HG03139 (cell line): ENCODE data around the gene TMEM163.
"Not testable (repeated sequence)": the region's sequence is repeated elsewhere in the genome, so short reads cannot be mapped to it uniquely, and the experiment has no call there.

Experiments used
- ATAC-seq: cut with Tn5 transposase; IDR thresholded peaks from one replicate; pipeline ENCODE4 v1.9.1; 2021; ENCODE audit not compliant: unreplicated experiment

Gene TMEM163

DNA sequence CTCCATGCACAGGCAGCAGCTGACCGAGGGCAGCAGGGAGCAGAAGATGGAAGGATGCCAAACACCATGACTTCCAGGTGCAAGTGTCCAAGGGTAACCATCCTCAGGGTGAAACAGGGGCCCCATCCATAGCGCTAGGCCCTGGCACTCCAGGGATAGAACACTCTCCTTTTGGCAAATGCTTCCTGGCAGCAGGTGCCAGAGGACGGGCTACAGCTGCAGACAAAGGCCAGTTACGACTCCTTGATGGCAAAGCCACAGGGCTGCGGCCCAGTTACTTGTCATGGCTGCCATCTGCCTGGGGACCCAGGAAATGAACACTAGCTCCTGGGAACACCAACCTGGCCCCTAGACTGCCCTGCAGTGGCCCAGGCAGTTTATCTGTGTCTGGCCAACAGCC lies 178.8 kb downstream of the TMEM163 start:
- no peak for ATAC-seq

DNA sequence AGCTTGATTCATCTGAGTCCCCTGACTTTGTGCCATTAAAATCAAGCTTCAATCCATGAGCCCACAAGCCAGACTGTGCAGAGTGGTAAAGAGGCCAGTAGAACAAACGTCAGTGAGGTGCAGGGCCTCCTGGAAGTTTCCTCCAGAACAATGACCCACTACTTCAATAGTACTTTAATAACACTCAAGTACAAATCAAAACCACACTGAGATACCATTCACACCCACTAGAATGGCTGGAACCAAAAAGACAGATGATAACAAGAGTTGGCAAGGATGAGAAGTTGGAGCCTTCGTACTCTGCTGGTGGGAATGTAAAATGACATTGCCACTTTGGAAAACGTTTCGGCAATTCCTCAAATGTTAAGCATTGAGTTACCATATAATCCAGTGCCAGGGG lies 181.1 kb downstream of the TMEM163 start:
- ATAC-seq = no peak

DNA sequence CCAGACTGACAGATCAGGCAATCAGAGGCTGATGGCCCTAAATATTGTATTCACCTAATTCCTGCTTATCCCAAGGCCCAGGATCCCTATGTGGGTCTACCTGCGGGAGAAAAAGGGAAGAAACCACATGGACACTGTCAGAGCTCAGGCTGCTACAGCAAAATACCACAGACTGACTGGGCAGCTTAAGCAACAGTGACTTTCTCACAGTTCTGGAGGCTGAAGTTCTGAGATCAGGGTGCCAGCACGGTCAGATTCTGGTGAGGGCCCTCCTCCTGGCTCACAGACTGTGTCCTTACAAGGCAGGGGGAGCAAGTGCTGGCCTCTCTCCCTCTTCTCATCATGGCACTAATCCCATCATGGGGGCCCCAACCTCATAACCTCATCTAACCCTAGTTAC lies 181.7 kb downstream of the TMEM163 start:
- no peak for ATAC-seq

DNA sequence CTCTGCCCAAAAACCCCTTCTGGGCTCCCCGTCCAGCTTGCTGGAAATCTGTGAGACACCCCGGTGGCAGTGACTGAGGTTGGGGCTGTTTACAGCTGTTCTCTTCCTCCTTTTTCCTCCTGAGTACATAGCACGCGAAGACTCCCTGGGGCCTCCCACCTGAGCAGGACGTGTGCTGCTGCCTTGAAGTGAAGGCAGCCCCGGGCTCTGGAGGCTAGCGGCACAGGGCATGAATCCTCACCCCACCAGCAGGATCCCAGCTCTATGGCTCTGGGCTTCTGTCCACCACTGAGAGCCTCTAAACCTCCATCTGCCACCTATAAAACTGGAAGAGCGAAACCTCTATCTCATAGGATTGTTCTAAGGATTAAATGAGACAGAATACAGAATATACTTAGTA lies 182.5 kb downstream of the TMEM163 start:
- ATAC-seq = no peak

DNA sequence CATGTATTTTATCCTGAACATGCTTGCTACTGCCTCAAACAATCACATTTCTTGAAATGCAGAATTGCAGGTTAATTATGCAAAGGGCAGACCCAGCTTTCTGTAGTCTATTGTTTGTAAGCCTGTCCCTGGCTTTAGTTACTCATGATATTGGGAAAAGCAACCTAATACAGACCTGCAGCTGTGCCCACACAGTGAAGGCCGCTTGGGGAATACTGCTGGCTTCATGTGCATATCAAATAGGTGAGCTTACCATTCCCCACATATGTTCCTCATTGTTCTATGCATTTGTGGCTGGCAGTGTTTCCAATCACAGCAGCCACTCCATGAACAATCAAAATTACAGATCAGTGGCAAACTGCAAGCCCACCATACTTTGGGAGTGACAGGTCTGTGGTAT lies 186.3 kb downstream of the TMEM163 start:
- ATAC-seq = no peak

DNA sequence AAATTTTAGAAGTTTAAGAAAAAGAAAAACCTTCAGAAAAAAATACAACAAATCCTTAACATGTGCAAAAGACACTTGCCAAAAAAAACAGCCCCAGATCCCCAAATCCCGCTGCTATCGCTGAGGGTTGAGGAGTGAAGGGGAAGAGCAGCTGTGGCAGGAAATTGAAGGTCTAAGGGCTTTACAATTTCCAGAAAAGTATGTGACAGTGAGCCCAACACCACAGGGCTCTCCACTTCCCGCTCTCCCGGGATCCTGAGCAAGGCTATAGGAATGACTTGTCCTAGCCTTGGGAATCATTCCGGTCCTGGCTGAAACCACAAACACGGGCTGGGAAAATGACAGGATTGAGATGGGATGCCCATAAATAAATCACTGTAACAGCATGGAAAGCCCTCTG lies 191.4 kb downstream of the TMEM163 start:
- no peak for ATAC-seq

DNA sequence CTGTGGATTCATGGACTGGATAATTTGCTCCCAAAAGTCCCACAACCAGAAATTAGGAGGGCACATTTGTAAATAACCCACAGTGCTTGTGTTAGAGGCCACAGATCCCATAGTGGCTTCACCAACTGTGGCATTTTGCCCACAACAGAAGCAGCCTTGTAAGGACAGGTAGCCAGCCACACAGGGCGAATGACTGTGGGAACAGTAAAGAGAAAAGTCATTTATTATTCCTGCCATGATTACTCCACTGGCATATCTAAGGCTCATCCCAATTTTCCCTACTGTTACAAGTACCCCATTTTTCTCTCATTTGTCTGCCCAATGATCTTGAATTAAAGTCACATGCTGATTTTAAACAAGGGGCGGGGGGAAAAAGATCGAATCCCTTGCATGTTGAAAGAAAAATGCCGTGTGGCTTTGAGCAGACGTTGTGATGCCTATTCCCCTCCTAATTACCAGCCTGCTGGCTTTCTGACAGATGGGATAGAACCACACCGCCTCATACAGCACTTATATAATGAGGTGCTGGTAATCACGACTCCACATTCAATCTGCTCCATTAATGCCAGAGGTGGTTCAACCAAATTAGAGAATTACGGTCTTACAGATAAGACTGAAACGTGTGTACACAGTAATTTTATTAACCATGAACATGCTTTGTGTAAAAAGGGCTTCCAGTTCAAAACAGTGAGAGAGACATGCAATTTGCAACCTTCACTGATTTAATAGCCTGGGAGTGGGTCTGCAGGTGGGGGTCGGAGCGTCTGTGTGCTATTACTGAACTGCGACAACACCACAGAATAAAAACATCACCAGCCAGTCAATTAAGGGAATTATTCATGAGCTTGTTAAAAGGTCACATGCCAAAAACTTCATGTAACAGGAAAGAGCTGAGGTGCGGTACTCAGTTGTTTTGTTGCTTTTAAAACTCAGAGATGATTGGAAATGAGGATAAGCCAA lies 196.0 kb downstream of the TMEM163 start:
- no peak for ATAC-seq

DNA sequence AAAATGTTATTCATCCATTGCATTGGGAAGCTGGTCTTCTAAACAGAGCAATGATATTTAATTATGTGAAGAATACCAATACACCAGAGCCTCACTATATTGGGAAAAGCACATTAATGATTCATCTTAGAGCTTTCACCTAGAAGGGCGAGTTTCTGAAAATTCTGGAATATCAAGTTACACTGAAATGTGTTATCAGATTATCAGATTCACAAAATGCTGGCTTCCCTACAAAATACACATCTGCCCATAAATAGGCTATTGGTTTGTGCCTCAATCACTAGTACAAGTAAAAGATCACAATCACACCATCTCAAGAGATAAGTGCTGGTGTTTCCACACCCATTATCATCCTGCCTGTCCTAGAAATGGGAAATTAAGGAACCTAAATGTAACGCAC lies 200.7 kb downstream of the TMEM163 start:
- ATAC-seq = no peak

DNA sequence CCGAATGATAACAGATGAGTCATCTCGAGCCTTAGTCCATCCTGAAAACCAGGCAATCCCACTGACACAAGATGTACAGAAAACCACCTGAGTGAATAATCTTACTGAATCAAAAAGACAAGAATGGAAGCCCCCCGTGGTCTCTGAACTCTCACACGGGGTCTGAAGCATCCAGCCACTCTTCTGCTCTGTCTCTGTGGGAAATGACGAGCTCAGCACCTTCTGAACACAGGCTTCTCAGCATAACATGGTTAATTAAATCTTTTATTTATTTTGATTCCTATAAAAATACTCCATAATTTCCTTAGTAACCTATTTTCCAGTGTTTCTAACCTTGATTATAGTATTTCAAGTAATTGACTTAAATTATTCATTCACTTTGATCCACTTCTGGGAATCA lies 203.7 kb downstream of the TMEM163 start:
- no peak for ATAC-seq

DNA sequence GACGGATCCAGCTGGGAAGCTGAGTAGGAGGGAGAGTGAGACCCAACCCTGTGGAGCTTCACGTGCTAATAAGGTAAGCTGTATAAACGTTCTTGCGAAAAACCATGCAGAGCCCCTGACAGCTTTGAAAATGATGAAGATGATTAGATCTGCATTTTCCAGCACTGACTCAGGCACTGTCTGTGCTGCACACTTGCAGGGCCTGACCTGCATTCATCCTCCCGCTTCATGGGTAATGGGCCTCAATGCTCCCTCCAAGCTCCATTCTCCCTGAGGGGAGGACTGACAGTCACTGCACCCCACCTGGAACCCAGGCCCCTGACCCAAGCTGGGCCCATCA lies 205.4 kb downstream of the TMEM163 start:
- ATAC-seq = no peak

DNA sequence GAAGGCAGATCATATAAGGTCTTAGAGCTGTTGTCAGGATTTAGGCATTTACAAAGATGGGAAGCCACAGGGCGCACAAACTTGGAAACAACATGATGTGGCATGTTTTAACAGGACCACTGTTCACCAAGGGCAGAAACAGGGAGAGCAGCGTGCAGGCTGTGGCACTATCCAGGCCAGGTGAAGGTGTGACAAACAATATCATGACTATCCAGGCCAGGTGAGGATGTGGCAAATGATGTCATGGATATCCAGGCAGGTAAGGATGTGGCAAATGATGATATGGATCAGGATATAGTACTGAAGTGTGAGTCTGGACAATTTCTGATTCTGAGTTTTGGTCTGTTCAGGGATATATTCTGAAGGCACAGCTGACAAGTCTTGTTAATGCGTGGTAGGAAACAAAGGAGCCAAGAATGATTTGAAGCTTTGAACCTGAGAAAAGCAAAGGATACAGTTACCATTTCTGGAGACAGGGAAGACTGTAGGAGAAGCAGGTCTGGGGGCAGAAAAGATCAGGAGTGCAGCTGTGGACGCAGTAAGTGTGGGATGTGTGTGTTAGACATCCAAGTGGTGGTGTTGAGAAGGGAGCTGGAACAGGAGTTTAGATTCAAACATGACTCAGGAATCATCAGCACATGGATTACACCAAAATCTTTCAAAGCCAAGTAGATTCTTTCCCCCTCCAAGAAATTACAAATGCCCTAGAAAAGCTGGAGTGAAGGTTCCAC lies 205.9 kb downstream of the TMEM163 start:
- no peak for ATAC-seq

DNA sequence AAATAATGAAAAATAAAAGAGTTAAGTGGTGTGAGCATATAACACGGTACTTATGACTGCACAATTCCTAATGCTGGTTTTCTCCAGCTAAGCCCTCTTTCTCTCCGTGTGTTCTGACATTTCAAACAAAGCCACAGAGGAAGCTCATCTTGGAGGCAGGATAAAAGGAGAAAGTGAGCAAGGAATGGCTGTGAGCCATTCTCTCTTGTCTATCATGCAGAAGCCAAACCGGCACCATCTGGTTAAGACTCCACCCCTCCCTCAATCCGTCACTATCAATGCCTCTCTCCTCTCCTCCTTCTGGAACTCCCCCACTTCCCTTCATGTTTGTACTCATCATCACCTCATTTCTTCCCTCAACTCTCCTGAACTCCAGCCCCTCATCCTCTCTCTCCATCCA lies 210.4 kb downstream of the TMEM163 start:
- ATAC-seq = no peak

DNA sequence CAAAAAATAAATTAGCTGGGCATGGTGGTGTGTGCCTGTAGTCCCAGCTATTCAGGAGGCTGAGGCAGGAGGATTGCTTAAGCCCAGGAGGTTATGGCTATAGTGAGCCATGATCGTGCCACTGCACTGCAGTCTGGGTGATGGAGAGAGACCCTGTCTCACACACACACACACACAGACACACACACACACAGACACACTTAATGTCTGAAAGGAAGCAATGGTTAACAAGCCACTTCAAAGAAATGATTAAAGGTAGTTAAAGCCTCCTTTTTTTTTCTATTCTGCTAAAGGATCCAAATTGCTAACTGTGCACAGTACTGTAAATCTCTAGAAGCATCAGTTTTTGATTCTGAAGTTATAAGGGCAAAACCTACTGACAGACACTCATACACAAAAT lies 211.1 kb downstream of the TMEM163 start:
- no peak for ATAC-seq

DNA sequence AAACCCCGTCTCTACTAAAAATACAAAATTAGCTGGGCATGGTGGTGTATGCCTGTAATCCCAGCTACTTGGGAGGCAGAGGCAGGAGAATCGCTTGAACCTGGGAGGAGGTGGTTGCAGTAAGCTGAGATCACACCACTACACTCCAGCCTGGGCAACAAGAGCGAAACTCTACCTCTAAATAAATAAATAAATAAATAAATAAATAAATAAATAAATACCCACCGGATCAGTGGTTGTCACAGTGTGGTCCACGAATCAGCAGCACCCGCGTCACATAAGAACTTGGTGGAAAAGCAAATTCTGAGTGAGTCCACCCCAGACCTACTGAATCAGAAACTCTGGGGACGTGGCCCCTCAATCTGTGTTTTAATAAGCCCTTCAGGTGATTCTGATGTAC lies 211.6 kb downstream of the TMEM163 start:
- ATAC-seq = not testable (repeated sequence)

DNA sequence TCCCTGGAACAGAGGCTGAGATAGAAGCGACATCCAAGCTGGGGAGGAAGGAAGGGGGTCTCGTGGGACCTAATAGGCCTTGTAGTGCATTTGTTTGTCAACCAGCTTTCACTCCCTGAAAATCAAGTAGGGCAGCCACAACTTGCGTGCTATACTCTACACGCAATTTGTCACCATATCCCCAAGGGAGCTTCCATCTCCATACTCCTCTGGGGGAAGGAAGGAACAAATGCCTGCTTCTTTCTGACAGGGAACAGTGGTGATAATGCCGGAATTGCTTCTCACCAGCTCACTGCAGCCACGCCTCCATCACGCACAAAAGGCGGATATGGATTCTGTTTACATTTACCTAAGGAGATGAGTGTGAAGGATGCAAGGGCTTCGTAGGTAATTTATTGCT lies 213.4 kb downstream of the TMEM163 start:
- ATAC-seq = no peak

DNA sequence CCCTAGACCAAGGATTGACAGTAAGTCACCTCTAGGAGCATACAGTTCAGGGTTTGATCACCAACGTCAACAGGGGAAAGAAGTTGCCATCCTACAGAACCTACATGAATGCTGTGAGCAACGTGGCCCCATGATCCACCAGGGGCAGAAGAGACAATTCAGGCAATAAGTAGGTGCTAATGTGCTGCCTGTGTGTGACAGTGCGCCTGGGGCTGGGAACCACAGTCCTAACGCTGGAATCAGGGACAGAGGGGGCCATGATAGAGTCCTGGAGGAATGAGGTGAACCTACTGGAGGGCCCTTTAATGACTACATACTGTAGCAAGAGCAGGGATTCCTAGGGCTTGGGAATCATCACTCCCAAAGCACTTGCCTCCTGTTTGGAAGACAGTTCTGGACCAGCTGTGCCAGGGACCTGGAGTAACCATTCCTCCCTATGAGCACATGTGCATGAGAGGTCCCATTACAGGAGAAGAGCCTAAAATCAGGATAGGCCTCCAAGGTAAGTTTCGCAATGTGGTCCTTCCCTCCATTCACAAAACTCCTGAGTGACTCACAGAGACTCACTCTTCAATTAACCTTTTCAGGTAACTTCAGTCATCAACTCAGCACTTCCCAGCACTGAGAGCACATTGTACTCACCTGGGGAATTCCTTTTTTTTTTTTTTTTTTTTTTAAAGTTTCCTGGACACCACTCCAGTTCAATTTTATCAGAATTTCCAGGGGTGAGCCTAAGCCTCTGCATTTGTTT lies 214.0 kb downstream of the TMEM163 start:
- no peak for ATAC-seq

DNA sequence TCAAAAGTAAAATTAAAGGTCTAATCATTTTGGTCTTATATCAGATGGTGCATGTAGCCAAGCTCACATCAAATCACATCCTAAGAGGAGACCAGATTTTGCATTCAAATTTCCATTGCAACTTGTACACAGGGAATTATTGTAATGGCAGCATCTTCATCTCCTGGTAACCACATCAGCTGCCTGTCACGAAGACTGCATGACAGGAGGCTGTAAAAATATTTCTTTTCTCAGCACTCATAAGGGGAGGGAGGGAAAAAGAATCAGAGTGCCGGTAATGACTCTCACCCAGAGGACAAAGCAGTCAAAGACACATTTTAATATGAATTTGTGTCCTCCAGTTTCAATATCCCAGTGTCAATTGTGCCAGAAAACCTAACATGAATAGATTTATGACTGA lies 216.7 kb downstream of the TMEM163 start:
- ATAC-seq = no peak

DNA sequence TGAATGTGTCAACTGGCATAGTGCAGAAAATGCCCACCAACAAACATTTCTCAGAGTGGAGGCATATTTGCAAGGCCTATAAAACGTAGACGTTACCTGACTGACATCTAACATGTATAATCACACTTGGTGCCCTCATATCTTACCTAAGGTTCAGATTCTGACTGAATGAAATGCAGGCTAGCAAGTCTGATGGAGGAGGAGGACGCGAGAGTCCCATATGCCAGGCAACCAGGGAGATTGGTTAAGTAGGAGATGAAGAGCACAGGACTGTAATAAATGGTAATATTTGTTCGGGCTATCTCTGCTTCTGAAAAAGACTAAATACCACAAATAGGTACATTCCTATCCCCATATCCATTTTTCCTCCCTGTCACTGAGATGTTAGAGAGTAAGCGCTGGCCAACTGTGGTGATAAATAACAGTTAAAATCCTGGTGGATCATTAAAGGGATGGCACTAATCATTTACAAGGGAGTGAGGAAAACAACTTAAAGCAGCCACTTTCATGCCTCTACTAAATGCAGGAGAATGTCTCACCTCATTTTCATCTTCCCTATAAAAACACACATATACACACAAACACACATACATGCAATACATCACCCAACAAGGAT lies 217.2 kb downstream of the TMEM163 start:
- ATAC-seq = no peak

DNA sequence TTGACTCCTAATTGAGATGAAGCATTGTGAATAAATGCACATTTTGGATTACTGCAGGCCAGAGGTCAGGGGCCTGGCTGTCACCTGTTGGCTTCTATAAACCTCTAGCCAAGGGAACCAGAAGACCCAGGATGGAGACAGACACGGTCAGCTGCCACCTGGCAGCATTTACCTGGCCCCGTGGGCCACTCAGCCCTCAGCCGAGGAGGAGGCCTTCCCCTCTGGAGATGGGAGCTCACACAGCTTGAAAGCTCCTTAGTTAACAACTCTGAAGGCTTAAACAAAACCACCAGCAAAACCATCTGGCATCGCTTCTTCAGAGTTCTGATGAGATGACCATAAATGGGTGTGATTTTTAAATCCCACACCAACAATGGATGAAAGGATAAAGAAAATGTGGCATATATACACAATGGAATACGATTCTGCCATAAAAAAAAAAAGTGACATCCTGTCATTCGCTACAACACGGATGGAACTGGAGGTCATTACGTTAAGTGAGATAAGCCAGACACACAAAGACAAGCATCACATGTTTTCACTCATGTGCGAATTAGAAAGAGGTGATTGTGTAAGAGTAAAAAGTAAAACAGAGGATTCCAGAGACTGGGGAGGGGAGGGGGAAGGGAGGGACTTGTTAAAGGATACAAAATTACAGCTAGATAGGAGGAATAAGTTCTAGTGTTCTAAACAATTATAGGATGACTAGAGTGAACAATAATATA lies 218.4 kb downstream of the TMEM163 start:
- no peak for ATAC-seq

DNA sequence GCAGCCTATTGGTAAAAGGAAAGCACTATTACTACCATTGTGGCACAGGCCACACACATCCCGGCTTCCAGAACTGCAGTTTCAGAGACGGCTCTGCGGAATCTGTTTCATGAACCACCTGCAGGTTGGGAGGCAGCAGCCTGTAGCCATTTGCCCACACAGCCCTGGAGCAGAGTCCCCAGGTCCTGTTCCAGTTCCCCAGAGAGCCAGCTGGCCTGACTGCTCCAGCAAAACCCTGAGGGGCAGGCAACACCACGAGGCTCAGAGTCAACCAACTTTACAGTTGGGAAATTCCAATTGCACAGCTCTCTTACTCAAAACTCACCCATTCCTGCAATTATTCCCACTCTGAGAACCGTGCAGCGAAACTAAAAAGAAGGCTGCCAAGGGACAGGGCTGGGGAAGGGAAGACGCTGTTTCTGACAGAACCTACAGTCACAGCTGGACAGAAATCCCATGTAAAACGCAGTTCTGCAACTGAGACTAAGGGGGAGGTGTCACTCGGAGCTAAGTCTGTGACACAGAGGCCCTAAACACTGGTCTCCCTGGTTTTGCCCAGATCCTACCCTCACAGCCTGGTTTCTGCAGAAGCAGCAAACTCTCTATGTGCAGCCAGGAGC lies 219.4 kb downstream of the TMEM163 start:
- no peak for ATAC-seq
